Esophagus squamous epithelium (tissue), 5 donors: ENCODE measurements around the gene KRTAP10-9. TPM values are rescaled to one million over a fixed set of nuclear protein-coding genes. Genes with fewer than 3 reads are reported as not detected.

Source experiments
- DNase-seq: peaks from one replicate; lab custom pipeline; 2025; lab: John Stamatoyannopoulos, UW
- H3K27ac ChIP-seq, 4 donors: fragments of 200-600 bp; sonication (generic); one replicate each; pipeline ENCODE4 v1.5.1; 2016 to 2019; ENCODE audit warnings: mild to moderate bottlenecking in 1 of 4
- H3K27me3 ChIP-seq, 4 donors: fragments of 200-600 bp; sonication (generic); 1 replicate in 3 of 4; 2 replicates in 1 of 4; pipeline versions ENCODE4 v1.5.1 to v1.6.0; 2017 to 2021; ENCODE audit warnings: antibody characterized with exemption in 1 of 4
- H3K36me3 ChIP-seq, 3 donors: fragments of 200-600 bp; sonication (generic); one replicate each; pipeline ENCODE4 v1.5.1; 2016 to 2019
- H3K4me1 ChIP-seq, 3 donors: fragments of 200-600 bp; sonication (generic); one replicate each; pipeline ENCODE4 v1.5.1; 2017 to 2019
- H3K4me3 ChIP-seq, 4 donors: fragments of 200-600 bp; sonication (generic); 1 replicate in 3 of 4; 2 replicates in 1 of 4; pipeline ENCODE4 v1.5.1; 2016 to 2019; ENCODE audit warnings: mild to moderate bottlenecking in 2 of 4, moderate library complexity in 1 of 4
- H3K9me3 ChIP-seq, 3 donors: fragments of 200-600 bp; sonication (generic); one replicate each; pipeline ENCODE4 v1.5.1; 2016 to 2019
- CTCF ChIP-seq, 6 experiments: fragments of 450-650 bp in 4 of 6; fragments of 200-600 bp in 2 of 6; sonication (generic) in 2 of 6; IDR thresholded peaks; one replicate each; pipeline ENCODE4 v1.5.1; 2016 to 2019; ENCODE audit warnings: antibody characterized with exemption in 6 of 6, mild to moderate bottlenecking in 4 of 6, moderate library complexity in 4 of 6
- POLR2A ChIP-seq, 4 donors: fragments of 450-650 bp; IDR thresholded peaks; one replicate each; pipeline ENCODE4 v1.6.1; 2017; ENCODE audit warnings: antibody characterized with exemption in 4 of 4, mild to moderate bottlenecking in 4 of 4, moderate library complexity in 3 of 4
- WGBS, 2 donors: methylation state at CpG; one replicate each; pipeline ENCODE4 v1.1.5; 2018; 5-methylcytosine and 5-hydroxymethylcytosine counted together
- intact Hi-C: fragments of 100-400 bp; cut with DNase I; formaldehyde crosslinking; loops from one replicate; pipeline ENCODE4 v1.15.0; 2022
- total RNA-seq, 4 donors: library from RNA; depleted of rRNA; stranded (reverse); fragments of >200 nt; gene quantifications; one replicate each; pipeline ENCODE4 v1.1.0, GENCODE V29; 2016
- donor health status: DM: yes; HTN: yes; CAD: no.

Gene KRTAP10-9
- total RNA-seq, 4 donors from 2014 or later = not detected

- H3K36me3 ChIP-seq = no peaks in the 10 kb centered on the region
- WGBS, 2 donors = 72 to 88% methylated on average over 11 to 19 of the region's 23 CpGs
- no peaks in the 10 kb centered on the region for H3K9me3 ChIP-seq
- peaks cover 0 to 69% (median 0%) of the 10 kb centered on the region in 4 donors for H3K27me3 ChIP-seq
- intact Hi-C loops = no loop called here
- H3K4me1 ChIP-seq = no peaks in the 10 kb centered on the region
- DNase-seq = no peak
- TF ChIP-seq POLR2A (IDR thresholded peaks at IDR 0.05) (no peak), CTCF (IDR thresholded peaks at IDR 0.05) (no peak)
- no peak overlapping the region for H3K27ac ChIP-seq
- no peak overlapping the region for H3K4me3 ChIP-seq
These were observed 25.1 kb upstream of the KRTAP10-9 start for GRCh38 chr21:44601596-44602462.

DNA sequence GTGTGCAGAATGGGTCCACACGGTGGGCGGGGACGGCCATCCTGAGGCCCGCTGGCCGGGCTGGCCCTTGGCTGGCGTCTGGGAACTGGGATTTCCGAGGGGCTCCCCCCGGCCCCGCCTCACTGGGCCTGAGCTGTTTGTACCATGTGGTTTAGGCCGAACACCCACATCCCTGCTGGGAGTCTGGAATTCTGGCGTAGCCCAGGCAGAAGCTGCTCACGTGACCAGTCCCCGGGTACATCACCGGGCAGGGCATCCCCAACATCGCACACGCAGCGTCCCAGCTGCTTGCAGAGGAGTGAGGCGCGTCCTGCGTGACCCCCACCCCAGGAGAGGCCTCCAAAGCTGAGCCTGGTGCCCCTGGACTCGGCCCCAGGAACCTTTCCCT lies 24.4 kb upstream of the KRTAP10-9 start:
- intact Hi-C loops = no loop called here
- no peak for TF ChIP-seq POLR2A (IDR thresholded peaks at IDR 0.05)
- no peak for TF ChIP-seq CTCF (IDR thresholded peaks at IDR 0.05)

GRCh38 chr21:44603109-44603875 lies 23.6 kb upstream of the KRTAP10-9 start:
- peaks cover 0 to 68% (median 0%) of the 10 kb centered on the region in 4 donors for H3K27me3 ChIP-seq
- H3K4me1 ChIP-seq = no peaks in the 10 kb centered on the region
- no peaks in the 10 kb centered on the region for H3K36me3 ChIP-seq
- no peak for DNase-seq
- intact Hi-C loops = no loop called here
- H3K4me3 ChIP-seq = no peak overlapping the region
- WGBS, 2 donors = 20 to 38% methylated on average over 4 to 9 of the region's 17 CpGs
- H3K27ac ChIP-seq = no peak overlapping the region
- no peaks in the 10 kb centered on the region for H3K9me3 ChIP-seq
- TF ChIP-seq POLR2A (IDR thresholded peaks at IDR 0.05) (no peak), CTCF (IDR thresholded peaks at IDR 0.05) (no peak)

More for the DNA sequence above, 24.4 kb upstream of the KRTAP10-9 start:
- H3K27ac ChIP-seq = no peak overlapping the region
- WGBS, 2 donors = no CpG with 5 or more reads among the region's 21 CpGs
- peaks cover 0 to 71% (median 0%) of the 10 kb centered on the region in 4 donors for H3K27me3 ChIP-seq
- DNase-seq = no peak
- H3K4me3 ChIP-seq = no peak overlapping the region
- no peaks in the 10 kb centered on the region for H3K9me3 ChIP-seq
- no peaks in the 10 kb centered on the region for H3K36me3 ChIP-seq
- no peaks in the 10 kb centered on the region for H3K4me1 ChIP-seq

- peaks cover 0 to 63% (median 0%) of the 10 kb centered on the region in 4 donors for H3K27me3 ChIP-seq
- H3K4me1 ChIP-seq = no peaks in the 10 kb centered on the region
- no peak overlapping the region for H3K27ac ChIP-seq
- H3K4me3 ChIP-seq = no peak overlapping the region
- TF ChIP-seq CTCF (IDR thresholded peaks at IDR 0.05) (no peak), POLR2A (IDR thresholded peaks at IDR 0.05) (no peak)
- DNase-seq = no peak
- no peaks in the 10 kb centered on the region for H3K36me3 ChIP-seq
- intact Hi-C loops = no loop called here
- WGBS, 2 donors = 73 to 81% methylated on average over 6 to 7 of the region's 8 CpGs
- H3K9me3 ChIP-seq = no peaks in the 10 kb centered on the region
These were observed 23.0 kb upstream of the KRTAP10-9 start for GRCh38 chr21:44603911-44604310.

- no peak for TF ChIP-seq POLR2A (IDR thresholded peaks at IDR 0.05)
- TF ChIP-seq CTCF (IDR thresholded peaks at IDR 0.05) = no peak
- Histone ChIP-seq H3K27ac (no peak overlapping the region), H3K4me3 (no peak overlapping the region), H3K4me1 (no peaks in the 10 kb centered on the region), H3K9me3 (peaks cover 0 to 21% (median 0%) of the 10 kb centered on the region in 3 donors), H3K27me3 (peaks cover 0 to 47% (median 0%) of the 10 kb centered on the region in 4 donors), H3K36me3 (no peaks in the 10 kb centered on the region)
- 72 to 73% methylated on average over 4 of the region's 4 CpGs for WGBS, 2 donors
- intact Hi-C loops = no loop called here
- no peak for DNase-seq
These were observed 20.4 kb upstream of the KRTAP10-9 start for GRCh38 chr21:44606495-44606894.
